Lung (tissue), 12 donors: ENCODE measurements around the gene SH3BP2. TPM values are rescaled to one million over a fixed set of nuclear protein-coding genes. Genes with fewer than 3 reads are reported as not detected.
"Not testable (repeated sequence)": the region's sequence is repeated elsewhere in the genome, so short reads cannot be mapped to it uniquely, and the experiment has no call there.

Experiments used
- ATAC-seq: fragments of 200-7000 bp; cut with Tn5 transposase; one replicate; pipeline ENCODE4 v1.9.1; 2020; ENCODE audit warnings: moderate number of reproducible peaks; ENCODE audit not compliant: insufficient read depth, low FRiP score
- DNase-seq, 3 donors: peaks; one replicate each; pipeline ENCODE4 v3.0.0-alpha.2; 2013 to 2017
- H3K27ac ChIP-seq, 2 donors: one replicate each; pipeline ENCODE4 v1.5.1; 2013; ENCODE audit warnings: mild to moderate bottlenecking in 2 of 2, moderate library complexity in 2 of 2, control low read depth in 1 of 2, inconsistent platforms in 1 of 2, low read depth in 1 of 2, low read length in 1 of 2
- H3K27me3 ChIP-seq, 3 donors: one replicate each; pipeline ENCODE4 v1.5.1; 2013; ENCODE audit warnings: low read length in 2 of 3; ENCODE audit not compliant: control insufficient read depth in 3 of 3, insufficient read depth in 3 of 3
- H3K36me3 ChIP-seq, 4 donors: one replicate each; pipeline ENCODE4 v1.5.1; 2013; ENCODE audit warnings: low read length in 4 of 4, mild to moderate bottlenecking in 1 of 4, moderate library complexity in 1 of 4; ENCODE audit not compliant: control insufficient read depth in 4 of 4, insufficient read depth in 4 of 4
- H3K4me1 ChIP-seq, 5 donors: one replicate each; pipeline ENCODE4 v1.5.1; 2013; ENCODE audit warnings: low read length in 5 of 5, mild to moderate bottlenecking in 2 of 5, moderate library complexity in 1 of 5; ENCODE audit not compliant: control insufficient read depth in 5 of 5, insufficient read depth in 5 of 5
- H3K4me3 ChIP-seq: one replicate; pipeline ENCODE4 v1.5.1; 2013; ENCODE audit warnings: mild to moderate bottlenecking, control low read depth, moderate library complexity
- H3K9ac ChIP-seq, 2 donors: one replicate each; pipeline ENCODE4 v1.5.1; 2013; ENCODE audit warnings: low read length in 2 of 2, control low read depth in 1 of 2; ENCODE audit not compliant: insufficient read depth in 1 of 2
- H3K9me3 ChIP-seq, 4 donors: one replicate each; pipeline ENCODE4 v1.5.1; 2013; ENCODE audit warnings: low read length in 3 of 4, mild to moderate bottlenecking in 1 of 4, moderate library complexity in 1 of 4; ENCODE audit not compliant: control insufficient read depth in 4 of 4, insufficient read depth in 3 of 4
- CTCF ChIP-seq: IDR thresholded peaks from 2 replicates; pipeline ENCODE4 v1.5.1; 2012; ENCODE audit warnings: mild to moderate bottlenecking; ENCODE audit errors: control extremely low read depth, extremely low read depth
- WGBS, 2 donors: extraction: QIAGEN DNeasy Blood & Tissue Kit; methylation state at CpG; one replicate each; pipeline ENCODE4 v1.1.7; 2013; 5-methylcytosine and 5-hydroxymethylcytosine counted together
- polyA plus RNA-seq, 2 donors: library from polyadenylated mRNA; stranded (reverse); fragments of 200-250 nt; gene quantifications; one replicate each; pipeline ENCODE4 v1.2.1, GENCODE V29; 2013
- total RNA-seq, 2 donors: library from RNA; depleted of rRNA in 1 of 2; stranded (reverse); fragments of >200 nt in 1 of 2; gene quantifications; one replicate each; pipeline ENCODE4 v1.2.1, GENCODE V29; 2014 to 2021
- donor health status: control.
- donor health status: control.
- donor health status: Bipolar disorder and iron deficiency.
- donor health status: healthy.
- donor health status: DM: yes; HTN: yes; CAD: no.

SH3BP2 gene
- total and polyA plus RNA-seq, 4 donors = 49.9 to 117 (median 79.8) TPM

GRCh38 chr4:2768921-2769336, 24.0 kb upstream of the SH3BP2 start:
- Histone ChIP-seq H3K4me1 (peaks cover 0 to 7% (median 3%) of the 10 kb centered on the region in 5 donors), H3K27me3 (no peaks in the 10 kb centered on the region), H3K27ac (no peak overlapping the region), H3K9me3 (no peaks in the 10 kb centered on the region), H3K4me3 (no peak overlapping the region), H3K9ac (no peak overlapping the region), H3K36me3 (no peaks in the 10 kb centered on the region)
- no peak for TF ChIP-seq CTCF
- ATAC-seq (no peak), DNase-seq (peak in 1 of 3 donors; percentile 40)
- 70 to 74% methylated on average over 15 of the region's 15 CpGs for WGBS, 2 donors

GRCh38 chr4:2771264-2771663, 21.6 kb upstream of the SH3BP2 start:
- ATAC-seq = no peak
- no peak for DNase-seq
- Histone ChIP-seq H3K27me3 (no peaks in the 10 kb centered on the region), H3K27ac (peak overlapping the region in 1 of 2 donors; percentile 33), H3K4me1 (peaks cover 0 to 7% (median 3%) of the 10 kb centered on the region in 5 donors), H3K4me3 (no peak overlapping the region), H3K9ac (no peak overlapping the region), H3K36me3 (no peaks in the 10 kb centered on the region), H3K9me3 (no peaks in the 10 kb centered on the region)
- TF ChIP-seq CTCF = no peak
- 92 to 93% methylated on average over 3 of the region's 3 CpGs for WGBS, 2 donors

- ATAC-seq, H3K4me3 ChIP-seq, H3K27me3 ChIP-seq, H3K9me3 ChIP-seq, H3K27ac ChIP-seq, H3K4me1 ChIP-seq, H3K36me3 ChIP-seq, DNase-seq, H3K9ac ChIP-seq: not testable (repeated sequence)
- WGBS, 2 donors = 91 to 92% methylated on average over 5 of the region's 5 CpGs
Observed at GRCh38 chr4:2780643-2781042, 12.2 kb upstream of the SH3BP2 start.

GRCh38 chr4:2781911-2782310, 11.0 kb upstream of the SH3BP2 start:
- H3K4me3 ChIP-seq = no peak overlapping the region
- H3K27ac ChIP-seq = no peak overlapping the region
- H3K36me3 ChIP-seq = no peaks in the 10 kb centered on the region
- no peaks in the 10 kb centered on the region for H3K9me3 ChIP-seq
- H3K9ac ChIP-seq = no peak overlapping the region
- TF ChIP-seq CTCF = no peak
- H3K27me3 ChIP-seq = no peaks in the 10 kb centered on the region
- 94 to 98% methylated on average over 10 of the region's 10 CpGs for WGBS, 2 donors
- no peak for ATAC-seq
- H3K4me1 ChIP-seq = peaks cover 0 to 3% (median 0%) of the 10 kb centered on the region in 5 donors
- no peak for DNase-seq
